Measurements from ENCODE around the gene F9. TPM values are rescaled to one million over a fixed set of nuclear protein-coding genes. Genes with fewer than 3 reads are reported as not detected.

F9 gene
- not detected in 2 replicates for total RNA-seq (2012; rRNA removed)
- not detected in 2 replicates for polyA plus RNA-seq (2012; rRNA removed)
- not detected in 2 replicates for polyA plus RNA-seq (2012; cell fraction: cytosol; rRNA removed)
- polyA plus RNA-seq (2012; cell fraction: nucleus; rRNA removed; ENCODE audit: low replicate concordance) = not detected in 2 replicates
- Bru-seq, nascent RNA = not detected
- not detected for BruChase-seq, experiment 1, labeled RNA remaining after a 6-hour chase
- BruChase-seq, experiment 2, labeled RNA remaining after a 2-hour chase = not detected
- long read RNA-seq = 0 reads

DNA sequence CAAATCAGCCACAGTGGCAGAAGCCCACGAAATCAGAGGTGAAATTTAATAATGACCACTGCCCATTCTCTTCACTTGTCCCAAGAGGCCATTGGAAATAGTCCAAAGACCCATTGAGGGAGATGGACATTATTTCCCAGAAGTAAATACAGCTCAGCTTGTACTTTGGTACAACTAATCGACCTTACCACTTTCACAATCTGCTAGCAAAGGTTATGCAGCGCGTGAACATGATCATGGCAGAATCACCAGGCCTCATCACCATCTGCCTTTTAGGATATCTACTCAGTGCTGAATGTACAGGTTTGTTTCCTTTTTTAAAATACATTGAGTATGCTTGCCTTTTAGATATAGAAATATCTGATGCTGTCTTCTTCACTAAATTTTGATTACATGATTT is at the start of gene F9:
Gene F9 (plus strand): TSS at position 190 of the 400 bp plus-strand sequence. CDS start 26 bp downstream, at position 216.
- no peaks in the 10 kb centered on the region for H3K9me3 ChIP-seq (ENCODE audit: control insufficient read depth, insufficient read depth, low read length)
- no peak within 1 kb of the TSS for H2BK5ac ChIP-seq (ENCODE audit: low read depth, low read length, poor library complexity, severe bottlenecking)
- CTCF ChIA-PET = no interaction called here
- H2AK5ac ChIP-seq (ENCODE audit: low read depth, low read length) = no peak within 1 kb of the TSS
- H3K27me3 ChIP-seq (ENCODE audit: control insufficient read depth, insufficient read depth, low read length) = no peaks in the 10 kb centered on the region
- H3K23ac ChIP-seq (ENCODE audit: low read depth, low read length) = no peak within 1 kb of the TSS
- no peak within 1 kb of the TSS for H3K14ac ChIP-seq (replicated peaks; ENCODE audit: low read depth, low read length)
- no peak within 1 kb of the TSS for H4K8ac ChIP-seq (ENCODE audit: low read depth in 2 of 2, low read length in 2 of 2)
- POLR2A ChIA-PET (ENCODE audit: unreplicated experiment) = no interaction called here
- no peaks in the 10 kb centered on the region for H3K9me1 ChIP-seq (ENCODE audit: insufficient read depth, low read length)
- no peak within 1 kb of the TSS for H2AK9ac ChIP-seq (replicated peaks; ENCODE audit: low read depth, low read length, poor library complexity)
- no peak for TF ChIP-seq RFX5 (IDR thresholded peaks at IDR 0.05; ENCODE audit: low read depth, low read length)
- no peak for TF ChIP-seq SMC3 (IDR thresholded peaks at IDR 0.05; ENCODE audit: low read depth, low read length)
- TF ChIP-seq BHLHE40 (IDR thresholded peaks at IDR 0.05; ENCODE audit: low read depth, low read length) = no peak
- no peak within 1 kb of the TSS for H3K18ac ChIP-seq (ENCODE audit: low read depth, low read length)
- H4K91ac ChIP-seq (ENCODE audit: insufficient read depth, low read depth, low read length) = no peak within 1 kb of the TSS
- no peak within 1 kb of the TSS for H2AFZ ChIP-seq (replicated peaks; ENCODE audit: low read length, poor library complexity)
- no peak within 1 kb of the TSS for H2BK15ac ChIP-seq (ENCODE audit: low read depth, low read length)
- no peak within 1 kb of the TSS for H3K4me2 ChIP-seq (ENCODE audit: low read depth, low read length)
- ATAC-seq (ENCODE audit: low read depth) (no peak), DNase-seq (no peak)
- H3K36me3 ChIP-seq (ENCODE audit: control insufficient read depth, insufficient read depth, low read length) = no peaks in the 10 kb centered on the region
- intact Hi-C loops (cut with micrococcal nuclease) = no loop called here
- no peak within 1 kb of the TSS for H3K4me3 ChIP-seq (ENCODE audit: insufficient read depth, low read depth, low read length)
- WGBS, 2 experiments (ENCODE audit: extremely low coverage in 2 of 2, insufficient read length in 1 of 2) = no CpG with 5 or more reads among the region's 4 CpGs
- H3K56ac ChIP-seq (ENCODE audit: extremely low read depth, insufficient read depth, low read length) = no peak within 1 kb of the TSS
- BruUV-seq (replicated peaks) = no TSS peak
- no peaks in the 10 kb centered on the region for H3K79me1 ChIP-seq (ENCODE audit: low read depth in 1 of 2, low read length in 2 of 2)
- in situ Hi-C loops (cut with MboI; ENCODE audit: low sequenced_read_pairs) = no loop called here
- no peaks in the 10 kb centered on the region for H4K20me1 ChIP-seq (ENCODE audit: insufficient read depth, low read length)
- H3K4ac ChIP-seq (ENCODE audit: low read depth, low read length) = no peak within 1 kb of the TSS
- dilution Hi-C loops (cut with HindIII; ENCODE audit: low sequenced_read_pairs, unreplicated experiment) = no loop called here
- no peak within 1 kb of the TSS for H2BK120ac ChIP-seq (ENCODE audit: low read depth, low read length)
- H3K9ac ChIP-seq (ENCODE audit: low read depth, low read length) = no peak within 1 kb of the TSS
- H2BK20ac ChIP-seq (ENCODE audit: low read depth, low read length) = no peak within 1 kb of the TSS
- H3K4me1 ChIP-seq (ENCODE audit: control insufficient read depth, insufficient read depth, low read length) = no peaks in the 10 kb centered on the region
- H3K27ac ChIP-seq (ENCODE audit: insufficient read depth, low read length) = no peak within 1 kb of the TSS
- no peak within 1 kb of the TSS for H4K5ac ChIP-seq (ENCODE audit: low read depth, low read length)

Measured in IMR-90 (cell line).